Upper lobe of right lung (tissue), 1 donor: Measurements from ENCODE around the gene OR14A2. TPM values are rescaled to one million over a fixed set of nuclear protein-coding genes. Genes with fewer than 3 reads are reported as not detected.
A peak's percentile ranks its signal among the peaks of the same experiment; 100 is the strongest.
"Not testable (repeated sequence)": the region's sequence is repeated elsewhere in the genome, so short reads cannot be mapped to it uniquely, and the experiment has no call there.

Source experiments
- ATAC-seq: fragments of 200-7000 bp; cut with Tn5 transposase; one replicate; pipeline ENCODE4 v1.9.1; 2020; ENCODE audit warnings: mild to moderate bottlenecking, moderate library complexity
- DNase-seq: peaks from one replicate; pipeline ENCODE4 v3.0.0-alpha.2; 2020
- H3K27ac ChIP-seq: fragments of 200-600 bp; one replicate; pipeline ENCODE4 v1.8.0; 2022
- H3K27me3 ChIP-seq: fragments of 200-600 bp; one replicate; pipeline ENCODE4 v1.8.0; 2022; ENCODE audit warnings: mild to moderate bottlenecking
- H3K36me3 ChIP-seq: fragments of 200-600 bp; one replicate; pipeline ENCODE4 v1.8.0; 2022
- H3K4me1 ChIP-seq: fragments of 200-600 bp; one replicate; pipeline ENCODE4 v1.8.0; 2022
- H3K4me3 ChIP-seq: fragments of 200-600 bp; one replicate; pipeline ENCODE4 v1.8.0; 2022; ENCODE audit warnings: mild to moderate bottlenecking
- H3K9me3 ChIP-seq: fragments of 200-600 bp; one replicate; pipeline ENCODE4 v1.8.0; 2022
- intact Hi-C: fragments of 100-400 bp; cut with DNase I; formaldehyde crosslinking; loops from one replicate; pipeline ENCODE4 v1.11.0; 2022
- long read RNA-seq: library from polyadenylated mRNA; unstranded; transcript quantifications from one replicate; pipeline ENCODE4 v2.0.0, GENCODE V29; 2021
- total RNA-seq: library from RNA; stranded (reverse); fragmentation: NEBNext Ultra II Directional; extraction: Animal tissue kit (Norgen Biotek cat#: 25700); gene quantifications from one replicate; pipeline ENCODE4 v1.2.1, GENCODE V29; 2021
- TF ChIP-seq, protein P1 (sequence below): fragments of 200-600 bp; IDR thresholded peaks from one replicate; pipeline ENCODE4 v1.8.0; 2022; ENCODE audit warnings: antibody characterized with exemption
- donor health status: DM: no; HTN: yes; CAD: no; lungs with severe emphysema.

OR14A2 gene
- not detected for total RNA-seq
- long read RNA-seq = 0 reads

DNA sequence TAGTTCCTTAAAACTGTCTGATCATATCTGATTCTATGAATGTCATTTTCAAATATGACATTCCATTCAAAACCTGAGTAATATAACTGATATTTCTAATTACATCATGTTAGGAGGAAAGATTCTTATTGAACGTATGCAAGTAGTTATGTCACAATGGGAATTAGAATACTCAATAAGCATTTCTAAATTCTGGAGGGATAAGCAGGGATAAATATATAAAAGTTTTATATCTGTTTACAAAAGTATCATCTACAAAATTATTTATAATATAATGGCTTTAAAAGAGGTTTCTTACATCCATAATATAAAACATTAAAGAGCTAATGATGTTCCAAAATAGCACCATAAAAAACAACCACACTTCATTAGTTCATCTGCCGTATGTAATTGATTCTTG, at the start of gene OR14A2:
Gene OR14A2, minus strand, starts transcription at position 101 of the 400 bp plus-strand sequence.
- Histone ChIP-seq H3K9me3 (no peaks in the 10 kb centered on the region), H3K4me3 (no peak within 1 kb of the TSS), H3K27me3 (no peaks in the 10 kb centered on the region), H3K27ac (no peak within 1 kb of the TSS), H3K36me3 (no peaks in the 10 kb centered on the region), H3K4me1 (no peaks in the 10 kb centered on the region)
- TF ChIP-seq, protein P1, sequence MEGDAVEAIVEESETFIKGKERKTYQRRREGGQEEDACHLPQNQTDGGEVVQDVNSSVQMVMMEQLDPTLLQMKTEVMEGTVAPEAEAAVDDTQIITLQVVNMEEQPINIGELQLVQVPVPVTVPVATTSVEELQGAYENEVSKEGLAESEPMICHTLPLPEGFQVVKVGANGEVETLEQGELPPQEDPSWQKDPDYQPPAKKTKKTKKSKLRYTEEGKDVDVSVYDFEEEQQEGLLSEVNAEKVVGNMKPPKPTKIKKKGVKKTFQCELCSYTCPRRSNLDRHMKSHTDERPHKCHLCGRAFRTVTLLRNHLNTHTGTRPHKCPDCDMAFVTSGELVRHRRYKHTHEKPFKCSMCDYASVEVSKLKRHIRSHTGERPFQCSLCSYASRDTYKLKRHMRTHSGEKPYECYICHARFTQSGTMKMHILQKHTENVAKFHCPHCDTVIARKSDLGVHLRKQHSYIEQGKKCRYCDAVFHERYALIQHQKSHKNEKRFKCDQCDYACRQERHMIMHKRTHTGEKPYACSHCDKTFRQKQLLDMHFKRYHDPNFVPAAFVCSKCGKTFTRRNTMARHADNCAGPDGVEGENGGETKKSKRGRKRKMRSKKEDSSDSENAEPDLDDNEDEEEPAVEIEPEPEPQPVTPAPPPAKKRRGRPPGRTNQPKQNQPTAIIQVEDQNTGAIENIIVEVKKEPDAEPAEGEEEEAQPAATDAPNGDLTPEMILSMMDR = no peak
- DNase-seq = no peak
- intact Hi-C loops = no loop called here
- no peak for ATAC-seq

DNA sequence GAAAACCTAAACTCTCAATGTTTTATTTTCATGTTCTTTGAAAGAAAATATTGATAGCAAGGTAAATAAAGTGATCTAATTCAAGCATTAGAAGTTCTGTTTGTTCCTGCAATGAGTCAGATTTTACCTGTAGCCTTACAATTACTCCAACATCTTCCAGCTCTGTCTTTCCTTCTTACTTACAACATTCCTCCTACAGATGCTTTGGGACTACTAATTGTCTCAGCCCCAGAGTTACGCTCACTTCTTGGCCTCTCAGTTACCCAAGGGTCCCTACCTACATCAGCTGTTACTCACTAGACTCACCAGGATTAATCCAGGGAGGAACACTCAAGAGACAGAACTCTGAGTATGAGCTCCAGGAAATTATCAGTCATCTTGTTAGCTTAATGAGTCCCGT, 49.6 kb upstream of the OR14A2 start:
- TF ChIP-seq, protein P1 = no peak
- no peak overlapping the region for H3K27ac ChIP-seq
- no peaks in the 10 kb centered on the region for H3K27me3 ChIP-seq
- no peak for ATAC-seq
- no peaks in the 10 kb centered on the region for H3K4me1 ChIP-seq
- DNase-seq = no peak
- no peak overlapping the region for H3K4me3 ChIP-seq
- H3K9me3 ChIP-seq = no peaks in the 10 kb centered on the region
- intact Hi-C loops = no loop called here
- H3K36me3 ChIP-seq = no peaks in the 10 kb centered on the region

DNA sequence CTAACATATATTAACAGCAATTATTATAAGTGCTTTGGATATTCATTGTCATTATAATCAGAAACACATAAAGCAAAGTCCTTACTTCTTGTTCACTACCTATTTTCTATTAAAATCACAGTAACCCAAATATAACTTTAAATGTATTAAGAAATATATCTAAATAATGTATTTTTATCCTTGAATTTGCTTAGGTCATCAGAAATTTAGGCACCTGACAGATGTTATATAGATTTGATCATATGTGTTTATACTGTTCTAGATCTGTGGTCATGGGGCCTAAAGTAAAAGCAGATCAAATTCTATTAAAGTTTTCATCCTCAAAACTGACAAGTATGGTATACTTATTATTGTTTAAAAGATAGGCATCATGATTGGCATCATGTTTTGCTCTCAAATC, 21.7 kb upstream of the OR14A2 start:
- H3K27ac ChIP-seq = no peak overlapping the region
- intact Hi-C loops = no loop called here
- no peaks in the 10 kb centered on the region for H3K9me3 ChIP-seq
- H3K4me1 ChIP-seq = no peaks in the 10 kb centered on the region
- no peak overlapping the region for H3K4me3 ChIP-seq
- ATAC-seq = no peak
- DNase-seq = no peak
- TF ChIP-seq, protein P1 = no peak
- no peaks in the 10 kb centered on the region for H3K27me3 ChIP-seq
- no peaks in the 10 kb centered on the region for H3K36me3 ChIP-seq

DNA sequence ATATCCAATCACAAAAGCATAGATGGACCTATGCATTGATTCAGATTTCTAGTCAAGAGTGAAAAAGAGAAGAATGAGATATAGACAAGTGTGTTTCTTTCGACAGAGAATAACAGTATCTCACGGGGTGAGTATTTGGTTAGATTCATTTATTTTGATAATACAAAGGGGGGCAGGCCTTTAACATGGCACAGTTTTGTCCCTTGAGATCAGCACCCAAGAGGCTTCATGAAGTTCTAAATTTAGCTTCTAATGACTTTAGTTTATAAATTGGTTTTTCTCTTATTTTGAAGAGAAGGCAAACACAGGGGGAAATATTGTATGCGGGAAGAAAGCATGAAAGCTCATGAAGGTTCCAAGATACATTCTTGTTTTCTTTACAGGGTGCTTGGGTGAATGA, 12.5 kb upstream of the OR14A2 start, which contains the start of gene OR1C1:
Gene OR1C1, minus strand, starts transcription at position 101 of the 400 bp plus-strand sequence. CDS start 2,150 bp downstream, outside the sequence.
- Histone ChIP-seq H3K27me3 (no peaks in the 10 kb centered on the region), H3K4me1 (no peaks in the 10 kb centered on the region), H3K36me3 (no peaks in the 10 kb centered on the region), H3K9me3 (no peaks in the 10 kb centered on the region), H3K27ac (no peak within 1 kb of the TSS), H3K4me3 (no peak within 1 kb of the TSS)
- TF ChIP-seq, protein P1 = no peak
- no peak for ATAC-seq
- no peak for DNase-seq
- intact Hi-C loops = no loop called here

DNA sequence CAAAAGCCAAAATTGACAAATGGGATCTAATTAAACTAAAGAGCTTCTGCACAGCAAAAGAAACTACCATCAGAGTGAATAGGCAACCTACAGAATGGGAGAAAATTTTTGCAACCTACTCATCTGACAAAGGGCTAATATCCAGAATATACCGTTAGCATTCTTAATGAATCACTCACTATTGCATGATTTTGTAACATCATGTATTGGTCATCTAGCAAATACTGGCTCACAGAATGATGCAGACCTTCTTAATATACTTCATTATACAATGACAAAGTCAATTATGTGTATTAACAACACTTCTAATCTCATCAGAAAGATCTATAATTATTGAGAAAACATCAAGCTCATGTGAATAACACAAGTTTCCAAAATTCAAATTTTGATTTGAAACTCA, 6.4 kb upstream of the OR14A2 start:
- H3K27me3 ChIP-seq, intact Hi-C loops, H3K27ac ChIP-seq, H3K4me3 ChIP-seq, ATAC-seq, H3K4me1 ChIP-seq, DNase-seq, H3K9me3 ChIP-seq, H3K36me3 ChIP-seq: not testable (repeated sequence)

DNA sequence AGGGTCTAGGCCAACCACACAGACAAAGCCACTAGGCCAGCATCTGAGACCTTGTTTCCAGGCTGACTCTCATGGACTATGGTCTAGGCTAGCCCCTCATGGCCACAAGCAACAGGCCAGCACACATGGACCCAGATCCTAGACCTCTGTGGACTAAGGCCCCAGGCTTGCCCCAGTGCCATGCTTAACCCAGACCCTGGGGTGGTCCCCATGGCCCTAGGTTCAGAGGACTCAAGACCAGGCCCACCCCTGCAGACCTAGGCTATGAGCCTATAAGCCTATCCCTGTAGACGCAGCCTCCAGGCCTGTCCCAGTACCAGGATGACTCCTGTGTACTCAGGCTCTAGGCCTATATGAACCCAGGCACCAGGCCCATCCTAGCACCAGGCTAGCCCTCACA, 1.9 kb upstream of the OR14A2 start:
- Histone ChIP-seq H3K27me3 (no peaks in the 10 kb centered on the region), H3K9me3 (no peaks in the 10 kb centered on the region), H3K36me3 (no peaks in the 10 kb centered on the region), H3K27ac (no peak overlapping the region), H3K4me1 (no peaks in the 10 kb centered on the region), H3K4me3 (no peak overlapping the region)
- intact Hi-C loops = no loop called here
- ATAC-seq (peak; percentile 41), DNase-seq (peak; percentile 46)
- TF ChIP-seq, protein P1 = no peak
